Epithelial cell of prostate (primary cell): ENCODE results near the gene ARID1B.

Source experiments
- DNase-seq: peaks from one replicate; pipeline ENCODE4 v3.0.0-alpha.2; 2011; ENCODE audit warnings: low read depth, low spot score
- H3K27ac ChIP-seq: fragments of 450-650 bp; 2 replicates; pipeline ENCODE4 v1.5.1; 2017; ENCODE audit warnings: mild to moderate bottlenecking

Gene ARID1B

GRCh38 chr6:157157258-157157657 is 380.1 kb downstream of the ARID1B start:
- H3K27ac ChIP-seq, result no peak overlapping the region
- no peak for DNase-seq

GRCh38 chr6:157158456-157158855 is 381.3 kb downstream of the ARID1B start:
- no peak for DNase-seq
- no peak overlapping the region for H3K27ac ChIP-seq

GRCh38 chr6:157158897-157159296 is 381.7 kb downstream of the ARID1B start:
- DNase-seq, result no peak
- no peak overlapping the region for H3K27ac ChIP-seq

- no peak overlapping the region for H3K27ac ChIP-seq
- no peak for DNase-seq
Observed at GRCh38 chr6:157159348-157159747, 382.2 kb downstream of the ARID1B start.

- no peak overlapping the region for H3K27ac ChIP-seq
- no peak for DNase-seq
Observed at GRCh38 chr6:157161912-157162311, 384.7 kb downstream of the ARID1B start.

- no peak overlapping the region for H3K27ac ChIP-seq
- DNase-seq, result no peak
Observed at GRCh38 chr6:157162766-157163433, 385.7 kb downstream of the ARID1B start.

GRCh38 chr6:157163434-157164159 is 386.4 kb downstream of the ARID1B start:
- H3K27ac ChIP-seq, result no peak overlapping the region
- DNase-seq, result no peak

GRCh38 chr6:157164972-157165371 is 387.8 kb downstream of the ARID1B start:
- no peak for DNase-seq
- no peak overlapping the region for H3K27ac ChIP-seq

GRCh38 chr6:157166784-157167183 is 389.6 kb downstream of the ARID1B start:
- no peak for DNase-seq
- H3K27ac ChIP-seq, result no peak overlapping the region

- DNase-seq, result no peak
- no peak overlapping the region for H3K27ac ChIP-seq
Observed at GRCh38 chr6:157167837-157168236, 390.7 kb downstream of the ARID1B start.

GRCh38 chr6:157168471-157168870 is 391.3 kb downstream of the ARID1B start:
- no peak overlapping the region for H3K27ac ChIP-seq
- no peak for DNase-seq

GRCh38 chr6:157169226-157169625 is 392.0 kb downstream of the ARID1B start:
- no peak for DNase-seq
- no peak overlapping the region for H3K27ac ChIP-seq

- no peak for DNase-seq
- H3K27ac ChIP-seq, result no peak overlapping the region
Observed at GRCh38 chr6:157169656-157170055, 392.5 kb downstream of the ARID1B start.

- no peak for DNase-seq
Observed at GRCh38 chr6:157170535-157170934, 393.4 kb downstream of the ARID1B start.

GRCh38 chr6:157171801-157172200 is 394.6 kb downstream of the ARID1B start:
- H3K27ac ChIP-seq, result no peak overlapping the region
- DNase-seq, result no peak

More at GRCh38 chr6:157170535-157170934, 393.4 kb downstream of the ARID1B start:
- H3K27ac ChIP-seq, result no peak overlapping the region

- no peak overlapping the region for H3K27ac ChIP-seq
- no peak for DNase-seq
Observed at GRCh38 chr6:157172231-157172701, 395.1 kb downstream of the ARID1B start.

GRCh38 chr6:157172830-157173536 is 395.8 kb downstream of the ARID1B start:
- H3K27ac ChIP-seq, result no peak overlapping the region
- no peak for DNase-seq

GRCh38 chr6:157173776-157174175 is 396.6 kb downstream of the ARID1B start:
- no peak for DNase-seq
- H3K27ac ChIP-seq, result no peak overlapping the region

- H3K27ac ChIP-seq, result no peak overlapping the region
- DNase-seq, result no peak
Observed at GRCh38 chr6:157174731-157175130, 397.6 kb downstream of the ARID1B start.

GRCh38 chr6:157177731-157178336 is 400.7 kb downstream of the ARID1B start:
- H3K27ac ChIP-seq, result no peak overlapping the region
- no peak for DNase-seq

GRCh38 chr6:157181649-157182048 is 404.5 kb downstream of the ARID1B start:
- H3K27ac ChIP-seq, result peak overlapping the region; percentile 35
- peak; percentile 48 for DNase-seq
